WERI-Rb-1 (cell line): ENCODE data around the gene RASGRF2.

ENCODE experiments used
- DNase-seq: peaks from one replicate; pipeline ENCODE4 v3.0.0-alpha.2; 2020
- H3K27ac ChIP-seq: fragments of 250-450 bp; sonication (Bioruptor Pico); 2 replicates; pipeline ENCODE4 v1.5.1; 2020; ENCODE audit warnings: mild to moderate bottlenecking, moderate library complexity
- H3K27me3 ChIP-seq: fragments of 250-450 bp; sonication (Bioruptor Pico); 2 replicates; pipeline ENCODE4 v1.5.1; 2021; ENCODE audit warnings: mild to moderate bottlenecking, low read depth, moderate library complexity; ENCODE audit not compliant: insufficient read depth, severe bottlenecking
- H3K36me3 ChIP-seq: fragments of 250-450 bp; sonication (Bioruptor Pico); 2 replicates; pipeline ENCODE4 v1.5.1; 2020; ENCODE audit warnings: mild to moderate bottlenecking, moderate library complexity
- H3K4me3 ChIP-seq: 2 replicates; pipeline ENCODE4 v1.5.1; 2011; ENCODE audit warnings: low read depth, mild to moderate bottlenecking, control low read depth, low read length
- H3K9me3 ChIP-seq: fragments of 250-450 bp; sonication (Bioruptor Pico); 2 replicates; pipeline ENCODE4 v1.5.1; 2021; ENCODE audit warnings: mild to moderate bottlenecking, moderate library complexity; ENCODE audit not compliant: severe bottlenecking
- TF ChIP-seq, protein P1 (sequence below): IDR thresholded peaks from 2 replicates; pipeline ENCODE4 v1.5.1; 2011; ENCODE audit warnings: low read depth, mild to moderate bottlenecking, control low read depth, inconsistent platforms, low read length

RASGRF2 gene

GRCh38 chr5:81161012-81161601 is 200.9 kb downstream of the RASGRF2 start:
- H3K27me3 ChIP-seq: no peaks in the 10 kb centered on the region
- no peaks in the 10 kb centered on the region for H3K36me3 ChIP-seq
- DNase-seq: no peak
- no peaks in the 10 kb centered on the region for H3K9me3 ChIP-seq
- no peak overlapping the region for H3K4me3 ChIP-seq
- TF ChIP-seq, protein P1, sequence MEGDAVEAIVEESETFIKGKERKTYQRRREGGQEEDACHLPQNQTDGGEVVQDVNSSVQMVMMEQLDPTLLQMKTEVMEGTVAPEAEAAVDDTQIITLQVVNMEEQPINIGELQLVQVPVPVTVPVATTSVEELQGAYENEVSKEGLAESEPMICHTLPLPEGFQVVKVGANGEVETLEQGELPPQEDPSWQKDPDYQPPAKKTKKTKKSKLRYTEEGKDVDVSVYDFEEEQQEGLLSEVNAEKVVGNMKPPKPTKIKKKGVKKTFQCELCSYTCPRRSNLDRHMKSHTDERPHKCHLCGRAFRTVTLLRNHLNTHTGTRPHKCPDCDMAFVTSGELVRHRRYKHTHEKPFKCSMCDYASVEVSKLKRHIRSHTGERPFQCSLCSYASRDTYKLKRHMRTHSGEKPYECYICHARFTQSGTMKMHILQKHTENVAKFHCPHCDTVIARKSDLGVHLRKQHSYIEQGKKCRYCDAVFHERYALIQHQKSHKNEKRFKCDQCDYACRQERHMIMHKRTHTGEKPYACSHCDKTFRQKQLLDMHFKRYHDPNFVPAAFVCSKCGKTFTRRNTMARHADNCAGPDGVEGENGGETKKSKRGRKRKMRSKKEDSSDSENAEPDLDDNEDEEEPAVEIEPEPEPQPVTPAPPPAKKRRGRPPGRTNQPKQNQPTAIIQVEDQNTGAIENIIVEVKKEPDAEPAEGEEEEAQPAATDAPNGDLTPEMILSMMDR: no peak
- no peak overlapping the region for H3K27ac ChIP-seq

DNA sequence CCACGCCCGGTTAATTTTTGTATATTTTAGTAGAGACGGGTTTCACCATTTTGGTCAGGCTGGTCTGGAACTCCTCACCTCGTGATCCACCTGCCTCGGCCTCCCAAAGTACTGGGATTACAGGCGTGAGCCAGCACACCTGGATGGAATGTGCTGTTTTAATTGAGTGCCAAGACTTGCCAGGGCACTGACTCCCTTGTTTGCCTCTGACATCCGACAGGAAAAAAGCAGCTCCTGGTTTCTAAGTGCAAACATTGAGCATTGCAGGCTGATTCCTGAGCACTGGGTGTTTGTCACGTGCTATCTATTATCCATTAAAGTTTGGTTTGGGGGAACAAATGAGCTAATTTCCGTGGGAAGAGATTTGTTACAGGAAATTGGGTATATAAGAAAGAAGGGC is 202.3 kb downstream of the RASGRF2 start:
- DNase-seq: no peak
- no peak overlapping the region for H3K27ac ChIP-seq
- no peaks in the 10 kb centered on the region for H3K27me3 ChIP-seq
- H3K4me3 ChIP-seq: no peak overlapping the region
- H3K9me3 ChIP-seq: no peaks in the 10 kb centered on the region
- TF ChIP-seq, protein P1: no peak
- H3K36me3 ChIP-seq: no peaks in the 10 kb centered on the region

DNA sequence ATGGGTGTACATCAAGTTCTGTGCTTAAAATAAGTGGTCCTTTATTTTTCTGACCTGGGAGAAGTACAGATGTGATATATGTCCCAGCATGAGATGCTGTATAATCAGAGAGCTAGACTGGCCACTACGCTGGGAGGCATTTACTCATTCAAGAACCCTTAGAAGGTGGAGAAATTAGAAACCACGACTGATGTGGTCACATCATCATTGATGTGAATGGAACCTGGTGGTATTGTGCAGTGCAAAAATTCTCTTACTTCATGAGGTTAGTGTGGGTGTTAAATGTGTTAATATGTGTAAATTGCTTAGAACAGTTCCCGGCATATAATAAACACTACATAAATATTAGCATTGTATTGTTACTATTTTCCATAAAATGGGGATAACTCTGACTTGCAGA is 203.5 kb downstream of the RASGRF2 start:
- H3K36me3 ChIP-seq: no peaks in the 10 kb centered on the region
- H3K4me3 ChIP-seq: no peak overlapping the region
- no peak overlapping the region for H3K27ac ChIP-seq
- H3K9me3 ChIP-seq: no peaks in the 10 kb centered on the region
- TF ChIP-seq, protein P1: no peak
- no peaks in the 10 kb centered on the region for H3K27me3 ChIP-seq
- no peak for DNase-seq

GRCh38 chr5:81164476-81164875 is 204.3 kb downstream of the RASGRF2 start:
- H3K27ac ChIP-seq: no peak overlapping the region
- H3K4me3 ChIP-seq: no peak overlapping the region
- TF ChIP-seq, protein P1: no peak

DNA sequence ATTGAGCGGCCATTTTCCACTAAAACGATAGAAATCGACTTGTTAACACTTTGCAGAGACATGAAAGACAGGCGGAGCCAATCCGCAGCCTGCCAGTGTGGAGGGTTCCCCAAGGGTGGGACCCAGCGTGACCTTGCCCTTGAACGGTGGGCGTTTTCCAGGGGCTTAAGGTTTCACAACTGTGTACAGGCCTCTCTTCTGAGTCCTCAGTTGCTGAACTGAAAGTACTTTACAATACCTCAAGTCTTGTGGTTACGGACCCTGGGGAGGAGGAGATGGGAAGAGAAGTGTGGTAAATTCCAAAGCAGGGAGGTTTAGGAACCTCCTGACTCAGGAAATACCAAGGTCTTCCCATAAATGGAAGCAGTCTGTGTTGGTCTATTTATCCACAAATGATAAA is 204.8 kb downstream of the RASGRF2 start:
- Histone ChIP-seq H3K27ac (no peak overlapping the region), H3K4me3 (no peak overlapping the region), H3K9me3 (no peaks in the 10 kb centered on the region), H3K27me3 (no peaks in the 10 kb centered on the region), H3K36me3 (no peaks in the 10 kb centered on the region)
- no peak for DNase-seq
- TF ChIP-seq, protein P1: no peak

More at GRCh38 chr5:81164476-81164875, 204.3 kb downstream of the RASGRF2 start:
- no peak for DNase-seq
- Histone ChIP-seq H3K36me3 (no peaks in the 10 kb centered on the region), H3K27me3 (no peaks in the 10 kb centered on the region), H3K9me3 (no peaks in the 10 kb centered on the region)
